GM12875 (cell line): ENCODE data around the gene ARL6IP4.

ENCODE experiments used
- H3K4me3 ChIP-seq: one replicate; pipeline ENCODE4 v1.5.1; 2011; ENCODE audit warnings: low read depth, low read length, control low read depth
- TF ChIP-seq, protein P1 (sequence below): IDR thresholded peaks from 2 replicates; pipeline ENCODE4 v1.5.1; 2011; ENCODE audit warnings: low read depth, mild to moderate bottlenecking, control low read depth, inconsistent platforms, low read length, moderate library complexity, borderline replicate concordance; ENCODE audit not compliant: insufficient read depth

Gene ARL6IP4

DNA sequence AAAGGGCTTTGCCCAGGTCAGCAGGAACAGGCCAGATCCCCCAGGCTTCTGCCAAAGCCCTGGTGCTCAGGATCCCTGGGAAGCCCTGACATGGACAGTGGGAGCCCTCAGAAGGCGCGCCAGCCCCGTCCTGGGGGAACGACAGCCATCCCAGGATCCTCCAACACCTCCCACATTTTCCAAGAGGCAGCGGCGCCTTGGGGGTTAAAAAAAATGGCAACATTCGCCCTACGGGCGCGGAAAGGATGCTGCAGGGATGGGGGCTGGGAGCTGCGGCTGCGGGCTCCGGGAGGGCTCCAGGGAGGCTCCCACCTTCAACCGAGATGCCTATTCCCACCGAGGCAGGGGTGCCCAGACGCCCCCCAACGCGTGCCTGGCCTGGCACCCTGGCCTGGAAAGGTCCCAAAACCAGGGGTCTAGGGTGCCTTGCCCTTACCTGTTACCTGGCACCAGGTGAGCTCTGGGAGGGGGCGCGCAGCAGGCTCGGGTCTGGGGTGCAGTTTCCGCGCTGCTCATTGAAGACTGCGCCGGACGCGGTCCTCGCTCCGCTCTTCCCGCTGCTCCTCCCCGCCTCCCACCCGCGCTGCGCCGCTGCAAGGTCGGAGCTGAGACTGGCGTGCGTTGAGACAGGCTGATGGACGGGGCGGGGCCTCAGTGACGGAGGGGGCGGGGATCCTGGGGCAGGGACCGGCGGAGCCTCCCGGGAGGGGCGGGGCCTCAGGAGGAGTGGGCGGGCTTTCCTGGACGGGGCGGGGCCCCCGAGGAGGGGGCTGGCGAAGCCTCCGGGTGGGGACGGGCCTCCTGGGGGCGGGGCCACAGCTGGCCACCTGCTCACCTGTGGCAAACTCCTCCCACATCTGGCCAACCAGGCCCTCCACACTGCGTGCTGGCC is 14.4 kb upstream of the ARL6IP4 start, which contains the start of gene ABCB9:
Gene ABCB9, minus strand, starts transcription at position 613 of the 892 bp plus-strand sequence. CDS start 6,228 bp downstream, outside the sequence.
- TF ChIP-seq, protein P1, sequence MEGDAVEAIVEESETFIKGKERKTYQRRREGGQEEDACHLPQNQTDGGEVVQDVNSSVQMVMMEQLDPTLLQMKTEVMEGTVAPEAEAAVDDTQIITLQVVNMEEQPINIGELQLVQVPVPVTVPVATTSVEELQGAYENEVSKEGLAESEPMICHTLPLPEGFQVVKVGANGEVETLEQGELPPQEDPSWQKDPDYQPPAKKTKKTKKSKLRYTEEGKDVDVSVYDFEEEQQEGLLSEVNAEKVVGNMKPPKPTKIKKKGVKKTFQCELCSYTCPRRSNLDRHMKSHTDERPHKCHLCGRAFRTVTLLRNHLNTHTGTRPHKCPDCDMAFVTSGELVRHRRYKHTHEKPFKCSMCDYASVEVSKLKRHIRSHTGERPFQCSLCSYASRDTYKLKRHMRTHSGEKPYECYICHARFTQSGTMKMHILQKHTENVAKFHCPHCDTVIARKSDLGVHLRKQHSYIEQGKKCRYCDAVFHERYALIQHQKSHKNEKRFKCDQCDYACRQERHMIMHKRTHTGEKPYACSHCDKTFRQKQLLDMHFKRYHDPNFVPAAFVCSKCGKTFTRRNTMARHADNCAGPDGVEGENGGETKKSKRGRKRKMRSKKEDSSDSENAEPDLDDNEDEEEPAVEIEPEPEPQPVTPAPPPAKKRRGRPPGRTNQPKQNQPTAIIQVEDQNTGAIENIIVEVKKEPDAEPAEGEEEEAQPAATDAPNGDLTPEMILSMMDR, result no peak
- H3K4me3 ChIP-seq, result peak within 1 kb of the TSS; percentile 27

DNA sequence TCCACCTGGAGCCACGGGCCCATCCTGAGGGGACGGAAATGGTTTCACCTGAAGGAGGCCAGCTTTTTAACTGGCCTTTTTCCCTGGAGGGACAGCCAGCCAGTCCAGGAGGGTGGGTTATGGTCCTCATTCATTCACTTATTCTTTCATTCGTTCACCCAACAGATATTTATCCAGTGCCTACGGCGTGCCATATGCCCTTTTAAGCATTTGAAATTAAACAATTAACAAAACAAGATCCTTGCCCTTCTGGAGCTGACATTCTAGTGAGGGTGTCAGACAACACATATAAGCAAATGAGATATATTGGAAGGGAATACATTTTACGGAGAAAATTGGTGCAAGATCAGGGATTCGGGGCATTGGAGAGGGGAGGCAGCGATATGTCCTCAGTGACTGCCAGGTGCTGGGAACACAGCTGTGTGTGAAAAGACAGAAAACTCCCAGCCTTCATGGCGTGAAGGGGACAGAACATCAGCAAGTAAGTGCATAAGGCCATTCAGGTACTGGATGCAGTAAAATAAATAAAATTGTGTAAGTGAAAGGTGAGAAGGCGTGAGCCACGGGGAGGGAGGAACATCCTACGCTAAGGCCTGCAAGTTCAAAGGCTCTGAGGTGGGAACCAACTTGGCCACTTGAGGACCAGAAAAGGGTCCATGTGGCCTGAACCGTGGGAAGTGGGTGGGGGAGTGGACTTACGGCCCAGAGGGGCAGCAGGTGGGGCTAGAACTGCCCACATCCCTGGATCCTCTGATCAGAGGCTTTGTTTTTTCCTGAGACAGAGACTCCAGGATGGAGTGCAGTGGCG is 13.5 kb upstream of the ARL6IP4 start:
- no peak overlapping the region for H3K4me3 ChIP-seq
- TF ChIP-seq, protein P1, result no peak

DNA sequence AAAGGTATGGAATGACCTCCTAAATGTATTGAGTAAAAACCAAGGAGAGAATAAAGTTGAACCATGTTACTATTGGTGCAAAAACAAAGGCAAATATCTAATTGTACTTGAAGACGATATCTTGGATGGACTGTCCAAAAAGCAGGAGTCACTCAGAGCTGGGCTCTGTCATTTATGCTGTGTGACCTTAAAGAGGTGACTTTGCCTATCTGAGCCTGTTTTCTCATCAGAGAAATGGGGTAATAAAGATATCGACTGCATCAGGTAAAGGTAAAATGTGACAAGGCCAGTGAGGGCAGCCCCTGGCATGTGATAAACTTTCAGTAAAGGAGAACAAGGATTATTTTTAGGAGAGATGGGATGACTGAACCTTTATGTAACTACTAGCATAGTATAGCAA is 12.4 kb upstream of the ARL6IP4 start:
- TF ChIP-seq, protein P1, result no peak
- no peak overlapping the region for H3K4me3 ChIP-seq

DNA sequence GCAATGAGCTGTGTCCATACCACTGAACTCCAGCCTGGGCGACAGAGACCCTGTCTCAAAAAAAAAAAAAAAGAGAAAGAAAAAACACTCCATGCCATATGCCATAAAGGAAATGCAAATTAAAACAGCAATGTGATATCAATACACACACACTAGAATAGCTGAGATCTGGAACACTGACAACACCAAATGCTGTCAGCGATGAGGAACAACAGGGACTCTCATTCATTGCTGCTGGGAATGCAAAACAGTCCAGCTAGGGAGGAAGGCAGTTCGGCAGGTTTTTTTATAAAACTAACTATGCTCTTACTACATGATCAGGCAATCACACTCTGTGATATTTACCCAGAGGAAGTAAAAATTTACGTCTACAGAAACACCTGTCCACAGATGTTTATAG is 10.8 kb upstream of the ARL6IP4 start:
- TF ChIP-seq, protein P1, result no peak
- H3K4me3 ChIP-seq, result no peak overlapping the region

DNA sequence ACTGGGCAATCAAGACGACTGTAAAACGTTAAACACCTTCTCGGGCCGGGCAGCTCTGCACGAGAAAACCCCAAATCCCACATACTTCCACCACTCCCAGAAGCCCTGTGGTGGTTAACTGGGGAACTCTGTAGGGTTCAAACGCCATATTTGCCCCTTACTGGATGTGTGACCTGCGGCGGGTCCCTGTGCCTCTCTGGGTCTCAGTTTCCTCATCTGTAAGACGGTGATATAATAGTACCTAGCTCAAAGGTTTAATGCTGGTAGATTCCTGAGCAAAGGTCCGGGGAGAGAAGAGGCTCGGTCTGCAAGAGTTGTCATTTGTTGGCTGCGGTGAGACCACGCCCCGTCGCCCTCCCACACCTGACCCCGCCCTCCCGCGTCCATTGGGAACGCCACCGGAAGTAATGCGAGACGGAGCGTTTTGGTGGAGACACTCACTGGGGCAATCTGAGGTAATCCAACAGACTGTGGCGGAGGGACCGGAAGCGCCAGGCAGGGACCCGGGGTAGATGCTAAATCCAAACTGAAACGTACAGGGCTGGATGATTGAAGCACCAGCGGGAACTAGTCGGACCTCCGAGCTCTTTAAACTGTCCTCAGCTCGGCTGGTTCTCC is 6.1 kb upstream of the ARL6IP4 start:
- H3K4me3 ChIP-seq, result peak overlapping the region; percentile 91
- TF ChIP-seq, protein P1, result no peak

DNA sequence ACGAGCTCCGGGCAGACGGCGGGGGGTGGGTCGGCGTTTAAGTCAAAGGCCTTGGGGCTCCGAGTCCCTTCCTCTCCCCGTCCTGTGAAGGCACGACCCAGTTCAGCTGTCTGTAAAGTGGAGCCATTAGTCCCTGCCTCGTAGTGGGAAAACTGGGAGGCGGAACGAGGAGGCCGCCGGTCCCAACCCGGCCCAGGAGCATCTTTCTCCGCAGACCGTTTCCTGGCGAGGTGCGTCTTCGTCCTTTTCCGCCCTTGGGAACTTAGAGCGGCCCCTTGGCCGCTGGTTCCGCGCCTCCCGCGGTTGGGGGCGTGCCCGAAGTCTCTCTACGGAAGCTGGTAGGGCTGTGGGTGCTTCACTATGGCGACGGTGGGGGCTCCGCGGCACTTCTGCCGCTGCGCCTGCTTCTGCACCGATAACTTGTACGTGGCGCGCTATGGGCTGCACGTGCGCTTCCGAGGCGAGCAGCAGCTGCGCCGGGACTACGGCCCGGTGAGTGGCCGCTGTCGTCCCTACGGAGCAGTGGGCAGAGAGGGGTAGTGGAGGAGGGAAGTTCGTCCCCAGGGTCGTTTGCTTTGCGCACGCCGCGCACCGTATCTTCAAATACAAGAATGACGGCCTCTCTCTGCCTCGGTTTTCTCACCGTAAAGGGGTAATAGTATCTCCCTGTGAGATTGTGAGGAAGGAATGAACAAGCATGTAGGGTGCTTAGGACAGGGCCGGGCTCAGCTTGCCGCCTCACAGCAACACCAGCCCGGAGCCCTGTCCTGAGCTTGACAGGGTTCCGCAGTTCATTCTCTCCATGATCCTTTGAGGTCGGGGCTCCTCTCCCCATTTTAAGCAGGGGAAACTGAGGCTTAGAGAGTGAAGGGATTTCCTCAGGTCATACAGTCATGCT is 5.3 kb upstream of the ARL6IP4 start, which contains the start of gene OGFOD2:
Gene OGFOD2, plus strand, starts transcription at position 353 of the 898 bp plus-strand sequence. Its CDS starts 8 bp downstream, at position 361.
- peak within 1 kb of the TSS; percentile 91 for H3K4me3 ChIP-seq
- TF ChIP-seq, protein P1, result no peak
